Left hindlimb (tissue), 1 donor: ENCODE data around the gene IL7R.

Experiments
- DNase-seq: peaks from one replicate; pipeline ENCODE4 v3.0.0-alpha.2; 2018

IL7R gene

GRCh38 chr5:35921930-35922329 is 65.2 kb downstream of the IL7R start:
- no peak for DNase-seq

GRCh38 chr5:35922468-35922867 is 65.8 kb downstream of the IL7R start:
- no peak for DNase-seq

- no peak for DNase-seq
Measured at GRCh38 chr5:35924122-35924949, 67.6 kb downstream of the IL7R start.

GRCh38 chr5:35924950-35925722 is 68.4 kb downstream of the IL7R start:
- peak; percentile 77 for DNase-seq

GRCh38 chr5:35926389-35927051 is 69.8 kb downstream of the IL7R start:
- DNase-seq, result no peak
